Activated CD4-positive, alpha-beta memory T cell treated with anti-CD3 and anti-CD28 coated beads, Interleukin-2, amount 10 ng/mL, durations not matched to agents 7 days and 5 days (primary cell): ENCODE data around the gene JAZF1. TPM values are rescaled to one million over a fixed set of nuclear protein-coding genes. Genes with fewer than 3 reads are reported as not detected.
"Not testable (repeated sequence)": the region's sequence is repeated elsewhere in the genome, so short reads cannot be mapped to it uniquely, and the experiment has no call there.

Source experiments
- CTCF ChIA-PET: fragments of 350-600 bp; sonication (Branson Sonifier 250); formaldehyde crosslinking; loops from one replicate; lab custom pipeline; 2021; ENCODE audit warnings: antibody characterized with exemption, inconsistent platforms; lab: Charles Lee
- POLR2A ChIA-PET: fragments of 350-600 bp; sonication (Branson Sonifier 250); formaldehyde crosslinking; loops from one replicate; lab custom pipeline; 2021; ENCODE audit warnings: antibody characterized with exemption; lab: Charles Lee
- DNase-seq: peaks from one replicate; pipeline ENCODE4 v3.0.0-alpha.2; 2020
- H3K27ac Mint-ChIP-seq: one replicate; pipeline ENCODE4 v1.8.0; 2021; ENCODE audit warnings: mild to moderate bottlenecking, mixed read lengths
- H3K27me3 Mint-ChIP-seq: one replicate; pipeline ENCODE4 v1.8.0; 2021; ENCODE audit warnings: mixed read lengths
- H3K36me3 Mint-ChIP-seq: one replicate; pipeline ENCODE4 v1.8.0; 2021; ENCODE audit warnings: low read depth, mixed read lengths
- H3K4me1 Mint-ChIP-seq: one replicate; pipeline ENCODE4 v1.8.0; 2021; ENCODE audit warnings: mixed read lengths
- H3K4me3 Mint-ChIP-seq: one replicate; pipeline ENCODE4 v1.8.0; 2021; ENCODE audit warnings: mild to moderate bottlenecking, mixed read lengths
- H3K9me3 Mint-ChIP-seq: one replicate; pipeline ENCODE4 v1.8.0; 2021; ENCODE audit warnings: mixed read lengths
- total RNA-seq, 2 experiments: library from RNA; stranded (reverse); gene quantifications; one replicate each; pipeline ENCODE4 v1.2.3, GENCODE V29; 2021

Gene JAZF1
- total RNA-seq, 2 experiments from 2014 or later: 7.2 to 7.3 TPM

DNA sequence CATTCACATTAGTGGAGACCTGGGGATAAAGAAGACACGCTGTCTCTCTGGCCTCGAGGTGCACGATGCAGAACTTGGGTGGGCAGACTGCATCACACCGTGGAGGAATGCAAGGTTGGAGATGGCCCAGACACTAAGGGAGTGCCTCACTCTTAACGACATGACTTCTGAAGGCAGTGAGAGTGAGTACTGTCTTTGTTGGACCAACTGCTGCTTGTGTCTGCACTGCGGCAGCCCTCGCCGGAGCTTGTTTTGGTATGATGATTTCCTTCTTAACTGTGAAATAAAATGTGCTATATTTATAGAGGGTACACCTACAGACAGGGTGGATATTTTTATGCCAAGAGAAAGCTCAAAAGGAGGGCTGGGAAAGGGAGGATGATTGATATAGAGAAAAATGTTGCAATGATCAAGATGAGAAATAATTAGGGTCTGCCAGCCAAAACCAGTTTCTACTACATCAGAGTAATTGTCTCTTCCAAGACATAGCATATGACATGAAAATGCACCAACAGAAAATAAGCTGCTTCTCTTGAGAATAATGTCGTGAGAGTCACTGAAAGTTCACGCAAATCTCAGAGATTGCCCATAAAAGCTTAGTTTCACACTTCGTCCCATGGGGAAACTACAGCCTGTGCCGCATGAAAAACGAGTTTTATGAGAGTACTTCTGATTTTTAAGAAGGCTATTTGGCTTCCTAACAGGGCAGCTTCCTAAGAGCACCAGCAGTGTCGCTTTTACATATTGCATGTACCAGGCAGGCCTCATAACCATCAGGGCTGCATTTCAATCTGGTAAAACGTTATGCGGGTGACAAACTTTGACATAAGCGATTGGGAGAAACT, 313.5 kb downstream of the JAZF1 start:
- no peaks in the 10 kb centered on the region for H3K9me3 Mint-ChIP-seq
- CTCF ChIA-PET: no interaction called here

DNA sequence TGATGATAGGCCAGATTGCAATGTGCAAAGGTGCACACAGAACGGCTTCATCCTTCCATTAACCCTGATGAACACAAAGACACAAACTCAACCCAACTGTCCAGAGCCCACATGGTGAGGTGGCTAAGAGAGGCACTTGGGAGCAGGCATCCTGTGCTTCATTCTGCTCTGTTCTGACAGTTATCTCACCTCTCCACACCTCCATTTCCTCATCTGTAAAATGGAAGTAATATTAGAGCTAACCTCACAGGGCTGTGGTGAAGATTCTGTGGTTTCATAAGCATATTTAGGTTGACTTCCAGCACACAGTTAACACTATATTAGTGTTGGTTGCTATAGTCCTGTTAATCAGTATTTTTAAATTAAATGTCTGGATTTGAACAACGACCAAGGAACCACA, 314.3 kb downstream of the JAZF1 start:
- Mint-ChIP-seq H3K4me3 (no peak overlapping the region), H3K27ac (no peak overlapping the region), H3K27me3 (no peaks in the 10 kb centered on the region), H3K36me3 (no peaks in the 10 kb centered on the region), H3K9me3 (no peaks in the 10 kb centered on the region), H3K4me1 (peaks cover 10% of the 10 kb centered on the region)
- ChIA-PET CTCF (no interaction called here), POLR2A (no interaction called here)
- DNase-seq: no peak

More for the DNA sequence above, 313.5 kb downstream of the JAZF1 start:
- POLR2A ChIA-PET: no interaction called here
- no peak overlapping the region for H3K27ac Mint-ChIP-seq
- H3K4me3 Mint-ChIP-seq: no peak overlapping the region
- no peak for DNase-seq
- H3K27me3 Mint-ChIP-seq: no peaks in the 10 kb centered on the region
- H3K36me3 Mint-ChIP-seq: no peaks in the 10 kb centered on the region
- H3K4me1 Mint-ChIP-seq: peaks cover 10% of the 10 kb centered on the region

DNA sequence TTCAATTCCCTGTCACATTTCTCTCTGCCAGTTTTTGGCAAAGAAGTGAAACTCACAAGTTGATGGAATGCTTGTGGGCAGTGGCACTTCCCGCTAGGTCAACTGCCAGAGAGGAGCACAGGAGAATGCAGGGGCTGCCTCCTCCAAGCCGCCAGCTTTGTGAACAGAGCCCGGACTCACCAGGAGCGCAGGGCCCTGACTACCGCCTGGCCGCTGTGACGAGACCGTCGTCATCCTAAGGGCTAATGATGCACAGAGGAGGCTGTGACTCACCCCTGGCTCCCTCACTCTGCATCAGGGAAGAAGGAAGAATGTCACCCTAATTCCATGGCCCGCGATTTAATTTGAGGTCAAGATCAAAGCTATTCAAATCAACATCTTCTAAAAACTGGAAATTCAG, 316.7 kb downstream of the JAZF1 start:
- peaks cover 10% of the 10 kb centered on the region for H3K4me1 Mint-ChIP-seq
- no peak overlapping the region for H3K27ac Mint-ChIP-seq
- ChIA-PET POLR2A (no interaction called here), CTCF (no interaction called here)
- no peak for DNase-seq
- no peaks in the 10 kb centered on the region for H3K9me3 Mint-ChIP-seq
- no peaks in the 10 kb centered on the region for H3K27me3 Mint-ChIP-seq
- no peaks in the 10 kb centered on the region for H3K36me3 Mint-ChIP-seq
- H3K4me3 Mint-ChIP-seq: no peak overlapping the region

DNA sequence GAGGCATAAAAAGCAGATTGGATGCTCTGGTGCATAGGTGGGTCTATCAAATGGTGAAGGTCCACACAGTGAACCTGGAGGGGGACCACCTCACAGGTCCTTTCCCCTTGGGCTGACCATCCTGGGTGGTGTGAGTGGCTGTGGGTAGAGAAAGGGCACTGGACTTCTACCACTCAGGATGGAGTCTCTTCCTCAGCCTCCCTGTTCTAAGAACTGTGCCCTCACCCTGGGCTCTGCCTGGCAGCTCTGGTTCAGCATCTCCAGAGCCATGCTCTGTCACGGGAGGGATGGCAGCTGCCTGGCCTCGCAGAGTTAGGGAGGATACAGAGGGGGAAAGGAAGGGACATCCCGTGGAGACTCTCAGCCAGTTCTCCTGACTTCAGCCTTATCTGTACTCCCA, 318.8 kb downstream of the JAZF1 start:
- peaks cover 6% of the 10 kb centered on the region for H3K4me1 Mint-ChIP-seq
- ChIA-PET POLR2A (no interaction called here), CTCF (interaction anchor here (0.6 kb wide), 1 partner anchor 59 kb away, joined by 3 read pairs; no protein-coding TSS in a partner anchor)
- no peak for DNase-seq
- H3K36me3 Mint-ChIP-seq: no peaks in the 10 kb centered on the region
- no peak overlapping the region for H3K4me3 Mint-ChIP-seq
- H3K9me3 Mint-ChIP-seq: no peaks in the 10 kb centered on the region
- H3K27ac Mint-ChIP-seq: no peak overlapping the region
- no peaks in the 10 kb centered on the region for H3K27me3 Mint-ChIP-seq

DNA sequence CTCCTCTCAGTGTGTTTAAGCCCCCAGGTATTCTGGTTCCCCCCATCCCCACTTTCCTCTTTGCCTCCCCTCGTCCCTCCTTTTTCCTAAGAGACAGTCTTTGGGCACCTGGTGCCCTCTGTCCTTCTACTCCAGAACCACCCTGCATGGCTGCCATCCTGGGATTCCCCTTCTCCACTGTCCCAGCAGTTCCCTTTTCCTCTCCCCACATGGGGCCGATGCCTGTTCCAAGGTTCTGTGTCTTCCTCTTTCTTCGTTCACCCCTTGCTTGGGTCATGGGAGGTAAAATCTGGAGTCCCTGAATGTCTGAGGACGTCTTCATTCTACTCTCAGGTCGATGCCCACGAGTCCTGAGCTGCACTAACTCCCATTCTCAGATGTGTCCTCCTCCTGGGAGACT, 319.8 kb downstream of the JAZF1 start:
- ChIA-PET CTCF (no interaction called here), POLR2A (no interaction called here)
- H3K27ac Mint-ChIP-seq: no peak overlapping the region
- no peak overlapping the region for H3K4me3 Mint-ChIP-seq
- peaks cover 7% of the 10 kb centered on the region for H3K9me3 Mint-ChIP-seq
- DNase-seq: no peak
- H3K27me3 Mint-ChIP-seq: no peaks in the 10 kb centered on the region
- H3K4me1 Mint-ChIP-seq: no peaks in the 10 kb centered on the region
- H3K36me3 Mint-ChIP-seq: no peaks in the 10 kb centered on the region

DNA sequence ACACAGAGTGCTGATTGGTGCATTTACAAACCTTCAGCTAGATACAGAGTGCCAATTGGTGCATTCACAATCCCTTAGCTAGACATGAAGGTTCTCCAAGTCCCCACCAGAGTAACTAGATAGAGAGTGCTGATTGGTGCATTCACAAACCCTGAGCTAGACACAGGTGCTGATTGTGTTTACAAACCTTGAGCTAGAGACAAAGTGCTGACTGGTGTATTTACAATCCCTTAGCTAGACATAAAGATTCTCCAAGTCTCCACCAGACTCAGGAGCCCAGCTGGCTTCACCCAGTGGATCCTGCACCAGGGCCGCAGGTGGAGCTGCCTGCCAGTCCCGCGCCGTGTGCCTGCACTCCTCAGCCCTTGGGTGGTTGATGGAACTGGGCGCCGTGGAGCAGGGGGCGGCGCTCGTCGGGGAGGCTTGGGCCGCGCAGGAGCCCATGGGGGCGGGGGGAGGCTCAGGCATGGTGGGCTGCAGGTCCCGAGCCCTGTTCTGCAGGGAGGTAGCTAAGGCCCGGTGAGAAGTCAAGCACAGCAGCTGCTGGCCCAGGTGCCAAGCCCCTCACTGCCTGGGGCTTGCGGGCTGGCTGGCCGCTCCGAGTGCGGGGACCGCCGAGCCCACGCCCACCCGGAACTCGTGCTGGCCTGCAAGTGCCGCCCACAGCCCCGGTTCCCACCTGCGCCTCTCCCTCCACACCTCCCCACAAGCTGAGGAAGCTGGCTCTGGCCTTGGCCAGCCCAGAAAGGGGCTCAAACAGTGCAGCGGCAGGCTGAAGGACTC, 323.7 kb downstream of the JAZF1 start:
- H3K27me3 Mint-ChIP-seq, POLR2A ChIA-PET, H3K4me1 Mint-ChIP-seq, DNase-seq, H3K27ac Mint-ChIP-seq, H3K36me3 Mint-ChIP-seq, H3K4me3 Mint-ChIP-seq: not testable (repeated sequence)
- CTCF ChIA-PET: interaction anchor here (1.1 kb wide), 1 partner anchor 16 kb away, joined by 3 read pairs; no protein-coding TSS in a partner anchor
- peaks cover 13% of the 10 kb centered on the region for H3K9me3 Mint-ChIP-seq

DNA sequence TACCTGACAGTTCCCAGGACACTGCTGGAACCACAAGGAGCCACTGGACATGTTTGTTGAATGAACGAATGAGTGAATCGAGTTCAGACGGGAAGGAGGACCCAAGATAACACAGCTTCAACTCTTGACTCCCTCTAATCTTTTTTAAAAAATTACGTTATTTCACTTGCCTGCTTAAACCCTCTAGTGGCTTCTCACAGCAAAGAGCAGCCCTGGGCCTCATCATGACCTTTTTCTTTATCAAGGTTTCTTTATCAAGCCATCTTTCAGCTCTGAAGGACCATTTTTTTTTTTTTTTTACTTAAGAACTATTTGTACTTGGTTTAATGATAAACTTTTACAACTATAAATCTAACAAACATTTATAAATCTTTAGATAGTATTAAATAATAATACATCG, 330.1 kb downstream of the JAZF1 start:
- POLR2A ChIA-PET: no interaction called here
- CTCF ChIA-PET: interaction anchor here (0.6 kb wide), 1 partner anchor 206 kb away, joined by 3 read pairs; no protein-coding TSS in a partner anchor
- Mint-ChIP-seq H3K4me3 (no peak overlapping the region), H3K9me3 (peaks cover 5% of the 10 kb centered on the region), H3K27ac (no peak overlapping the region), H3K36me3 (no peaks in the 10 kb centered on the region), H3K4me1 (peaks cover 4% of the 10 kb centered on the region), H3K27me3 (peaks cover 2% of the 10 kb centered on the region)
- no peak for DNase-seq

DNA sequence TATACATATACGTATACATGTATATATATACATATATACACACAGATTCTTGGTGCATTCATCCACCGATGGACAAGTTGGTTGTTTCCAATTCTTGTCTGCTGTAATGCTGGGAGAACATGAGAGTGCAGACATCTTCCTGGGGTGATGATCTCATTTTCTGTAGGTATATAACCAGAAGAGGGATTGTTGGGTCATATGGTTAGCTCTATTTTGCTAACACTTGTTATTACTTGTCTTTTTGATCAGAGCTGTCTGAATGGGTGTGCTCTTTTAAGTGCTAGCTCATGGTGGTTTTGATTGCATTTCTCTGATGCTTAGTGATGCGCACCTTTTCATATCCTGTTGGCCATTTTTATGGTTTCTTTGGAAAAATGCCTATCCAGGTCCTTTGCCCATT, 334.2 kb downstream of the JAZF1 start:
- CTCF ChIA-PET: no interaction called here
- H3K27ac Mint-ChIP-seq: no peak overlapping the region

DNA sequence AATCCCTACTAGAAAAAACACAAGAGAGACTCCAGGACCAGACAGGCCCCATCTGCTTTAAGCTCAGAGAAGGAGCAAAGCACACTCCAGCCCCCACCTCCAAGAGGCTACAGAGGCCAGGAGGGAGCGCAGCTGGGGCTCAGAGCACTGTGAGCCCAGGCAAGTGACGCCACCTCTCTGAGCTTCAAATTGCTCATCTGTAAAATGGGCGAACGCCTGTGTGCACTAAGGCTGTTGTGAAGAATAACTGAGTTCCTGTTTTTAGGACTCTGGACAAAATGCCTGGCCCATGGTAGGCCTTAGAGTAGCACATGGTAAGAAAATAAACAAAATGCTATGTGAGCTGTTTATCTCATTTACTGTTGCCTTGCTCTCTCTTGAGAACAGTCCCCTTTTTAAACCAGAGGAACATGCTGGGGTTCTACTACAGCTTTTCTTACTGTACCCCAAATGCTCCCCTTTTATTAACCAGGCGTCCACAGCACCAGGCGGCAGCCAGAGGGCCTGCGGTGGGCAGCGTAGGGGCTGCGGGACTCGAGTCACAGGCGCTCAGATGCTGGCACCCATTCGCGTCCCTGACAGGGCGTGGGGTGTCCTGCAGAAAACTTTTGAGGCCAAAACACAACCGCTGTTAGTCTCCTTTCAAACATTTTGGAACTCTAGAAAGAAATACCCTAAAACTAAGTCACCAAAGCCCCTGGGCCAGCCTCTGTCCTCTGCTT, 336.9 kb downstream of the JAZF1 start:
- ChIA-PET CTCF (no interaction called here), POLR2A (no interaction called here)
- no peak for DNase-seq
- Mint-ChIP-seq H3K36me3 (no peaks in the 10 kb centered on the region), H3K27me3 (no peaks in the 10 kb centered on the region), H3K27ac (no peak overlapping the region), H3K4me3 (no peak overlapping the region), H3K9me3 (no peaks in the 10 kb centered on the region), H3K4me1 (peaks cover 6% of the 10 kb centered on the region)

More for the DNA sequence above, 334.2 kb downstream of the JAZF1 start:
- POLR2A ChIA-PET: no interaction called here
- no peak for DNase-seq
- H3K9me3 Mint-ChIP-seq: no peaks in the 10 kb centered on the region
- no peak overlapping the region for H3K4me3 Mint-ChIP-seq
- H3K4me1 Mint-ChIP-seq: peaks cover 4% of the 10 kb centered on the region
- H3K36me3 Mint-ChIP-seq: no peaks in the 10 kb centered on the region
- no peaks in the 10 kb centered on the region for H3K27me3 Mint-ChIP-seq

DNA sequence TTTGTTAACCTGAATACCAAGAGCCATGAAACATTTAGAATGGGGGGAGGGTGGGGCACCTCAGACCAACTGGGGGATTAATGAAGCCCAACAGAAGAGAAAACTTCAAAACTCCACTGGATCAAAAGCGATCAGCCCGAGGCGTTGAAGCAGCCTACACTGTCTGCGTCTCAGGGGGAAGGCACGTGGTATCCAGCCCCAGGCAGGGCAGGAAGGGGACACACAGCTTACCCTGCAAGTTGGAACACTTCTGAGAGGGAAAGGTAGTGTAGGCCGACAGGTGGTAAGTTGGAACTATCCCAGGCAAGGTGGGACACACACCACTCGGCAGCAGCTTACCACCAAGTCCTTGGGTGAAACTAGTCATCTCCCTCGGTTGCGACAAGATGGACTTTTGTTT, 337.7 kb downstream of the JAZF1 start:
- Mint-ChIP-seq H3K27me3 (no peaks in the 10 kb centered on the region), H3K4me1 (peaks cover 6% of the 10 kb centered on the region), H3K9me3 (no peaks in the 10 kb centered on the region), H3K36me3 (no peaks in the 10 kb centered on the region), H3K27ac (no peak overlapping the region), H3K4me3 (no peak overlapping the region)
- ChIA-PET CTCF (no interaction called here), POLR2A (no interaction called here)
- DNase-seq: no peak

DNA sequence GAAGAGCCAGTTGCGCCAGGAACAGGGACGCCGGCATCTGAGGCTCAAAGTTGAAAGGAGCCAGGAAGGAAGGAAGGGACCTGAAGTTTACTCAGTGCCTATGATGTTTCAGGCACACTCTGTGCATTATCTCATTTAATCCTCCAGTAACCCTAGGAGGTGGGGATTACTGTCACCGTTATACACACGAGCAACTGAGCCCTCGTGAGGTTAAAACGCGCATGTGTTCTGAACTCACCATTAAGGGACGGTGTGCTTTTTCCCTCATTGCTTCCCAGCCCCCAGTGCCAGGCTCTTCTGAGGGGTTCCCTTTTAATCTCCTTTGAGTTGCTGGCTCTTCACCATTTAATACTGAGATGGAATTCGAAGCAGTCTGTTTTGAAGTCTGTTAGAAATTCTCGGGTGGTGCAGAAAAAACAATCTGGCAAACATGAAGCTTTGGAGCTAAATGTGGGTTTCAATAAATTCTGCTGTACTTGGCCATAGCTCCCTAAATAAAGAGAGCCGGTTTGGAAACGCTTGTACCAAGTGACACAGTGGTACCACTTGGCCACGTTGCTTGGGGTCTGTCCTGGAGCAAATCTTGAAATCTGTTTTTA, 338.4 kb downstream of the JAZF1 start:
- CTCF ChIA-PET: no interaction called here
- no peak overlapping the region for H3K4me3 Mint-ChIP-seq
- H3K36me3 Mint-ChIP-seq: no peaks in the 10 kb centered on the region
- no peak overlapping the region for H3K27ac Mint-ChIP-seq
- DNase-seq: no peak
- H3K4me1 Mint-ChIP-seq: peaks cover 6% of the 10 kb centered on the region
- no peaks in the 10 kb centered on the region for H3K9me3 Mint-ChIP-seq
- POLR2A ChIA-PET: no interaction called here
- H3K27me3 Mint-ChIP-seq: no peaks in the 10 kb centered on the region

DNA sequence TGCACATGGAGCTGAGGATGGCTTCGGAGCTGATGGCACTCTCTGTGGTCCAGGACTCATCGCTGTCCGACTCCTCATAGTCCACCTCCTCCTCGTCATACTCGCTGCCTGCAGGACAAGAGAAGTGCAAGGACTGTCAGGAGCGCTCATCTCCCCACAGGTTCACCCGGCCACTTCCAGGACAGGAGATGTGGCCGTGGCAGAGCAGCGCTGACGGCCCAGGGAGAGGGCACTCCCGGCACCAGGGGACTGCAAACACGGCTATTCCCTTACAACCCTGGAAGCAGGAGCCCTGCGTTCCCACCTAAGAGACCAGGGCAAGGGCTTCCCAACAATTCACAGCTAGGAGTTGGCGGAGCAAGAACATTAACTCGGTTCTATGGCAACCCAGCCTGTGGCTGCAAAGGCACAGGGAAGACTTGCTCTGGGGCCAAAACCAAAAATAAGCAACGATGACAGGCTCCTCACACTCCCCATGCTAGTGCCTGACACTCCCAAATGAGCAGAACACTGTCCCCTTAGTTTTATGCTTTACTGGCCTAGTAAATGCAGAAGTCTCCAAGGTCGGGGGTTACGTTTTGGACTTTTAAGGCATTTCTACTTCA, 339.7 kb downstream of the JAZF1 start:
- Mint-ChIP-seq H3K9me3 (no peaks in the 10 kb centered on the region), H3K27ac (no peak overlapping the region)

More for the DNA sequence above, 339.7 kb downstream of the JAZF1 start:
- peaks cover 2% of the 10 kb centered on the region for H3K4me1 Mint-ChIP-seq
- H3K27me3 Mint-ChIP-seq: no peaks in the 10 kb centered on the region
- H3K36me3 Mint-ChIP-seq: peaks cover 2% of the 10 kb centered on the region
- ChIA-PET CTCF (no interaction called here), POLR2A (interaction anchor here (0.6 kb wide), 1 partner anchor 651 kb away, joined by 3 read pairs; no protein-coding TSS in a partner anchor)
- no peak for DNase-seq
- H3K4me3 Mint-ChIP-seq: no peak overlapping the region
